Measurements from ENCODE around the gene TMEM207.

- TF ChIP-seq CTCF (conservative IDR thresholded peaks at IDR 0.05; ENCODE audit: low read length): no peak
- TF ChIP-seq EZH2phosphoT487 (IDR thresholded peaks at IDR 0.05; ENCODE audit: borderline replicate concordance): no peak
These were observed 20.0 kb downstream of the TMEM207 start for GRCh38 chr3:190429681-190430080.

All from Loucy (cell line).